Measurements from ENCODE around the gene TENM4.
A peak's percentile ranks its signal among the peaks of the same experiment; 100 is the strongest.
"Not testable (repeated sequence)": the region's sequence is repeated elsewhere in the genome, so short reads cannot be mapped to it uniquely, and the experiment has no call there.

Gene TENM4

DNA sequence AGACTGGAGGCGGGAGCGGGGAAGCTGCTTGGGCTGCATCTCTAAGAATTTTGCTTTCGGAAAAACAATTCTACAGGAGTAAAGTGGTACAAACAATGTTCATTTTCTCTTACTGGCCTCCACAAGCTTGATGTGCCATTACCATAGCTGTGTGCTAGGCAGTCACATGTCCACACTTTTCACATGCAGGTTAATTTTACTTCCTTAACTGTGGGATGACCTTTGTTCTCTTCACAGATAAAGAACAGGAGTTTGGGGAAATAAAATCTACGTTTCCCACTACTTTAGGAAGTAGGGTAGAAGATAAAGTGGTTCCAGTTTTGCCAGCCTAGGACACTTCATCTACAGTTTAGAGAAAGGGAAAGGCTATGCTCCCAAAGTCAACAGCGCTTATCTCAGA is 539.0 kb downstream of the TENM4 start:
- FAIRE-seq: no peak
- TF ChIP-seq POLR2A (IDR thresholded peaks at IDR 0.05; ENCODE audit: low read depth, low read length): no peak
- DNase-seq (ENCODE audit: insufficient read length, low spot score): no peak

DNA sequence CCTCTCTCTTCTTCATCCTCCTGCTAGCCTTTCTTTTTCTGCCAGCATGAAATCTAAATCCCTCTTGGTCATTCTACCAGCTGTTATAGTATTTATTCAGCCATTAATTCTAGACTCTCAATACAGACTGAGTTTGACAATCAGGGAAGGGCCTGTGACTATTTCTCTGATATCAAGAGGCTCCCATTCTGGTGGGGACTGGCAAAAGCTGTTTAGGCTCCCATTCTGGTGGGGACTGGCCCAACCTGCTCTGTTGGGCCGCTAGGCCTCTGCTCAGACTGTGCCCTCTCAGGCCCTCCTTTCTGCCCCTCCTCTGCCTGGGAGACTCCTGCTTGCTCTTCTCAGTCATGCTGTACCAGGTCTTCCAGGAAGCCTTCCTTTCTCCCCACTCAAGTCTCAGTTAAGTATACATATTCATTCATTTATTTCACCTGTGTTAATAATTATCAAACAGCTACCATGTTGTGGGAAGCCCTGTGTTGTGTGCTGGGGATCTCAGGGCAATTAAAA is 542.5 kb downstream of the TENM4 start:
- no peak for FAIRE-seq

DNA sequence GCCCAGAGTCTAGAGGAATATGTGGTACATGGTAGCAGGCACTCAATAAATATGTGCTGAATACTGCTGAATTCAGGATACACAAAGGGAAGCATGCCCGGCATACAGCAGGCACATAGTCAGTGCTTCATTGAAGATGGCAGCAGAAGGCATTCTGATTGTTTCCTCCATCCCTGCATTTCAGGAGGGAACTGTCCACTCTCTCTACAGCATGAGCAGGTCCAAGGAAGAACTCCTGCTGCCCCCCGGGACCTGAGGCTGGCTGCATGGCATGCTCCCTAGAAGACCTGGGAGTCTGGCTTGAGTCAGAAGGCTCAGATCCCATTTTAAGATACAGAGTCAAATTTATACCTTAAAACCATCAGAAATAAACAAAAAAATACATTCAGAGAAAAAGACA is 546.8 kb downstream of the TENM4 start:
- FAIRE-seq: no peak
- no peak for TF ChIP-seq POLR2A (IDR thresholded peaks at IDR 0.05; ENCODE audit: low read depth, low read length)
- no peak for DNase-seq (ENCODE audit: insufficient read length, low spot score)

More for the DNA sequence above, 542.5 kb downstream of the TENM4 start:
- no peak for TF ChIP-seq POLR2A (IDR thresholded peaks at IDR 0.05; ENCODE audit: low read depth, low read length)
- no peak for DNase-seq (ENCODE audit: insufficient read length, low spot score)

DNA sequence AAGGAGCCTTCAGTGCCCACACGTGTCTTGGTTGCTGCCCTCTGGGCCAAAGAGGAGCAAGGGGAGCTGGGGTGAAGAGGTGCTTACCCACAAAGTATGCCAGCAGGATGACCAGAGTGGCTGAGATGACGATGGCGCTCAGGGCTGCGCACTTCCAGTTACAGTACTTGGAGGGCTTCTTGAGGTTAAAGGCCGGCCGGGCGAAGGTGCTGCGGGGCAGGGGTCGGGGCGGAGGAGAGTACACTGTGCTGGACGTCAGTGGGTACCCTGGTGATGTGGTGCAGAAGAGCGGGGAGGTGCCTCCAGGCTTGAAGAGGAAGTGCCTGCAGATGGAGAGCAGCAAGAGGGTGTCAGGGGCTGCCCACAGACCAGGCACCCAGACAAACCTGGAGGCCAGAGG is 551.1 kb downstream of the TENM4 start:
- TF ChIP-seq POLR2A (IDR thresholded peaks at IDR 0.05; ENCODE audit: low read depth, low read length): no peak
- DNase-seq (ENCODE audit: insufficient read length, low spot score) (no peak), FAIRE-seq (no peak)

DNA sequence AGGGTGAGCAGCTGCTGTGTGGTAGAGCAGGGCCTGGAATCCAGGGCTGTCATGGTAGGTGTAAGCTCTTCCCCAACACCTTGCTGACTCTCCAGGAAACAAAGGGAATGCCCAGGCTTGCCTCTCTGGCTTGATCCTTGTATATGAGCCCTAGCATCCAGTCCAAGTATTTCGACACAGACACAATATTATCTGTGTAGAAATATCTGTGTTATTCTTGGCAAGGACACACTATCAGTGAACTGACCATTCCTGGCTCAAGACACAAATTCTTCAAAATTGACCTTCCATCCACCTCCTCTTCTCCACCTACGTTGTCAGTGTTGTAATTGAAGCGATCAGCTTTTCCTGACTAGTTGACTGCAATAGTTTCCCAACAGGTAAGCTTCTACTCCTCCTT is 554.2 kb downstream of the TENM4 start:
- no peak for FAIRE-seq
- no peak for DNase-seq (ENCODE audit: insufficient read length, low spot score)
- no peak for TF ChIP-seq POLR2A (IDR thresholded peaks at IDR 0.05; ENCODE audit: low read depth, low read length)

DNA sequence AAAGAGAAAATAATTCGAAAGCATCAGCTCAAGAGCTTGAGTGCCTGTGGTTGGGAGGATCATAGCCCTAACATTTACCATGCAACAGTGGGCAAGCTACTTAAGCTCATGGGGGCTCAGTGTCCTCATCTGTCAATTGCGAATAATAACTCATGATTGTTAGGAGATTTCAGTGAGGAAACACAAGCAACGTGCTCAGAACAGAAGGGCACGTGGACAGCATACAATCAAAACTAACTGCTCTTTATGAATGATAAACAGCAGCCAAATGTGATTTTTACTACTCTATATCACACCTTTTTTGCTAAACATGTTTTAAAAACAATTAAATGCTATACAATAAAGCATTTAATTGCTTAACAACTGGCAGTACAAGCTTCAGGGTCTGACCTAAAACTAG is 556.1 kb downstream of the TENM4 start:
- no peak for TF ChIP-seq POLR2A (IDR thresholded peaks at IDR 0.05; ENCODE audit: low read depth, low read length)
- DNase-seq (ENCODE audit: insufficient read length, low spot score) (no peak), FAIRE-seq (no peak)

DNA sequence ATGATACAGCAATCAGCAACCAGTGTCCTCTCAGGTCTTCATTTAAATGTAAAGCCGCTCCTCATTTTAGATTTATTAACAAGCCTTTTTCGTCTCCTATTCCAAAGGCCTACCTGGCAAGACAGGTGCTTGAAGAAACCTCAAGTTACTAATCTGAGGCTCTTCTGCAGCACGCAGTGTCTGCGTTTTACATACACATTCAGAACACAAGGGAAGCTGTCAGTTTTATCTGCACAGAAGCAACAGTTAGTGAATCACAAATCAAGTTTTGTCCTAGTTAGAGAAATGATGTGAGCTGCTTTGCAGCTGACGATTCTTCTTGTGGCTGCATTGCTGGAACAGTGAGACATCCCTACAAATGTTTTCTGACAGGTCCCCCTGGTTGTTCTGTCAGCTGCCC is 557.3 kb downstream of the TENM4 start:
- FAIRE-seq: no peak
- no peak for DNase-seq (ENCODE audit: insufficient read length, low spot score)
- TF ChIP-seq POLR2A (IDR thresholded peaks at IDR 0.05; ENCODE audit: low read depth, low read length): no peak

DNA sequence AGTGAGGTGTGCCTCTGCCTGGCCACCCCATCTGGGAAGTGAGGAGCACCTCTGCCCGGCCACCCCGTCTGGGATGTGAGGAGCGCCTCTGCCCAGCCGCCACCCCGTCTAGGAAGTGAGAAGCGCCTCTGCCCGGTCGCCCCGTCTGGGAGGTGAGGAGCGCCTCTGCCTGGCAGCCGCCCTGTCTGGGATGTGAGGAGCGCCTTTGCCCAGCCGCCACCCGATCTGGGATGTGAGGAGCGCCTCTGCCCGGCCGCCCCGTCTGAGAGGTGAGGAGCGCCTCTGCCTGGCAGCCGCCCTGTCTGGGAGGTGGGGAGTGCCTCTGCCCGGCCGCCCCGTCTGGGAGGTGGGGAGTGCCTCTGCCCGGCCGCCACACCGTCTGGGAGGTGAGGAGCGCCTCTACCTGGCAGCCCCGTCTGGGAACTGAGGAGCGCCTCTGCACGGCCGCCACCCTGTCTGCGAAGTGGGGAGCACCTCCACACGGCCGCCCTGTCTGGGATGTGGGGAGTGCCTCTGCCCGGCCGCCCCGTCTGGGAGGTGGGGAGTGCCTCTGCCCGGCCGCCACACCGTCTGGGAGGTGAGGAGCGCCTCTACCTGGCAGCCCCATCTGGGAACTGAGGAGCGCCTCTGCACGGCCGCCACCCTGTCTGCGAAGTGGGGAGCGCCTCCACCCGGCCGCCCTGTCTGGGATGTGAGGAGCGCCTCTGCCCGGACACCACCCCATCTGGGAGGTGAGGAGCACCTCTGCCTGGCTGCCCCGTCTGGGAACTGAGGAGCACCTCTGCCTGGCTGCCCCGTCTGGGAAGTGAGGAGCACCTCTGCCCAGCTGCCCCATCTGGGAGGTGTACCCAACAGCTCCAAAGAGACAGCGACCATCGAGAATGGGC is 561.5 kb downstream of the TENM4 start:
- FAIRE-seq; DNase-seq (ENCODE audit: insufficient read length, low spot score): not testable (repeated sequence)

DNA sequence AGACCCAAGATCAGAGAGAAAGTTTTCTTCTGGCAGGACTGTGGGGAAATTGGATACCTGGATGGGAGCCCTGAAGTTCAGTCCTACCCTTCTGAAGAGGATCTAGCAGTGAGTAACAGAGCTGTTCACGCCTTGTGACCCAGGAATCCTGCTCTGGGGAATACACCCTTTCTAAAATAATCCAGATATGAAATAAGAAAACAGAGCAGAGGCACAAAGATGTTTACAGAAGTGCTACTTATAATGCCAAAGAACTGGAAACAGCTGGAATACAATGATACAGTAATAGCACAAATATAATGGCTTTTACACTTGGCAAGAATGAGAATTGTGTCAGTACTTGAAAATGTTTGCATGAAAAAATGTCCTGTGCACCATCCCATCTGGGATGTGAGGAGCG is 562.2 kb downstream of the TENM4 start:
- no peak for TF ChIP-seq POLR2A (IDR thresholded peaks at IDR 0.05; ENCODE audit: low read depth, low read length)
- FAIRE-seq (no peak), DNase-seq (ENCODE audit: insufficient read length, low spot score) (no peak)

DNA sequence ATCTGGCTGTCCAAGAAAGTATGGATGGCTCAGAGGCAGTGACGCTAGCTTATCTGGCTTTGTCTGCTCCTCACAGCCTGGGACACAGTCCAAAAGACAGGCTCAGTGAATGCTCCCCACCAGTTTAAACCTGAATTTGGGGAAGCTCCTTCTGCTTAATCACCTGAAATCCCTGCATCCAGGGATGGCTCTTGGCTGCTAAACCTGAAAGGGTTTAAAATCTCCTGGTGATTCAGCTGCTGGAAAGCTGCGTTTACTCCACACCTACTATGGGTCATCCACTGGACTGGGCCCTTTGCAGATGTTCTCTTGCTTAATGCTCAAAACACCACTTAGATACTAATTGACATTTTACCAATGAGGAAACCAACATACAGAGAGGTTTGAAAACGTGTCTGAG is 564.2 kb downstream of the TENM4 start:
- no peak for TF ChIP-seq POLR2A (IDR thresholded peaks at IDR 0.05; ENCODE audit: low read depth, low read length)
- no peak for FAIRE-seq

DNA sequence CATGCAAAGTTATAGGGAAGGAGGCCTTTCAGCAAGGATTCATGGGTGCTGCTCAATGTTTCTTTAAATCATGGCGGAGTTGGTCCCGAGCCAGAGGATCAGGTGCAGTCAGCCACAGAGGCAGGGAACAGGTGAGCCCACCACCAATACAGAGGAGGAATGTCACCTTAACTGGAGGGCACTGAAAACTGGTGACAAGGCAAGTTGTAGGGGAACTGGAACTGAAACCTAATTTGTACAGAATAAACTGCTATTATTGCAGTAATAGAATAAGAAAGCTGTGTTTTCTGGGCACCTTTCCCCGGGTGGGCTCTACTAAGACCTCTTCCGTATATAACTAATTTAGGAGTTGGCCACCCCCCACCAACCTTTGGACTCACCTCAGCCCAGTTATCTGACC is 570.2 kb downstream of the TENM4 start:
- no peak for TF ChIP-seq POLR2A (IDR thresholded peaks at IDR 0.05; ENCODE audit: low read depth, low read length)
- FAIRE-seq: no peak

More for the DNA sequence above, 564.2 kb downstream of the TENM4 start:
- DNase-seq (ENCODE audit: insufficient read length, low spot score): no peak

DNA sequence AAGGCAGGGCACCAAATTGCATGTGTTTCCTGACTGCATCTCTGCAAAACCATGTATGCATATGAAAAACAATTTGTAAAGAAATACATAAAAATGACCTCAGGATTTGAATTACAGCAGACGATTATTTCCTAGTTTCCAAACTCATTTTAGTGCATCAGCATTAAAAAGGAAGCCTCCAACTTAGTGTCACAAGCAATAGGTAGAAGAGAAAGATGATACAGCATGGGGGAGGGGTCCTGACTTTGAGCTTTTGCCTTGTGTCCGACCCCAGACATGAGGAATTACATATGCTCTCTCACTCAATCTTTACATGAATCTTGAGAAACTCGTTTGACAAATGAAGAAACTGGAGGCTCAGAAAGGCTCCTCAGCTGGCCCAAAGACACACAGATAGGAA is 571.5 kb downstream of the TENM4 start:
- no peak for FAIRE-seq
- TF ChIP-seq POLR2A (IDR thresholded peaks at IDR 0.05; ENCODE audit: low read depth, low read length): no peak
- no peak for DNase-seq (ENCODE audit: insufficient read length, low spot score)

More for the DNA sequence above, 570.2 kb downstream of the TENM4 start:
- DNase-seq (ENCODE audit: insufficient read length, low spot score): no peak

DNA sequence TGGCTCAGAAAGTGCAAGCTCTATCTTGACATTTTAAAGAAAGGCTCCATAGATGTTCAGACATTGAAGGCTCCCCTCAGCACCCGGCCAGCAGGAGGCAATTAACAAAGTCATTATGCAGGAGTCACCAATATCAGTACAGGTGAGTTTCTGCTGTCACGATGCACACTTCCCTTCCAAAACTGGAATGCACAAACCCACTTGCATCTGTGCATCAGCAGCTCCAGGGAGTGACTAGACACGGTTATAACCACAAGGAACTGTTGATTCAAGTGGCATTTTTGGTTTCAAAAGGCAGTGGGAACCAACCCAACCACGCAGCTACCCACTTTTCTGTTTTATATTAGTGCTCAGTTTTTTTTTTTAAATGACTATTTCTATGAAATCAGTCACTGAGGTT is 572.3 kb downstream of the TENM4 start:
- TF ChIP-seq POLR2A (IDR thresholded peaks at IDR 0.05; ENCODE audit: low read depth, low read length): no peak
- FAIRE-seq (peak; percentile 15), DNase-seq (ENCODE audit: insufficient read length, low spot score) (no peak)

DNA sequence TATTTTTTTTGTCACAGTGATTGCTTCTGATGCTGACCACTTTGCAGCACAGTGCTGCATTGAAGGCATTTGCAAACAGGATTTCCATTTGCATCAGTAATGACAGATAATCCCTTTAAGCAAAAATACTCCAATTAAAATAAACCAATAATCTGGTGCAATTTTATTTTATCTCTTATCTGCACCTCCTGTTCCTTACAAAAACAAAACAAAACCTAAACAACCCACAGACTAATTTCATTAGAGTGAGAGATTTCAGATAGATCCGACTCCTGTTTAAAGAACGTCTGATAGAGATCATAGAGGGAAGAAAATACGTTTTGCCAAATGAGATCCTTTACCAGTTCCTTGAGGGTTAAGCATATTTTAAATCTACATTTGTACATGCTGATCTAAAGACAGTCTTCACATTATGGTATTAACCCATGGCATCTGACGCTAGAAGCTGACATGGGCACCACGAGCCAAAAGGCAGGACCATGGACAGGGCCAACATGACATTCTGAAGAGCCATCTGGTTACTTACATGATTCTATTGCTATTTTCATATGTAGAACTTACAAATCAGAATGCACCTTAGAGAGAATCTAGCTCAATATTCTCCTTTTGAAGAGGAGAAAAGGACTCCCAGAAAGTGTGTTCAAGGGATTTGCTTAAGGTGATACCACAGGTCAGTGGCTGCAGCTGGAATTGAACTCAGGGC is 580.0 kb downstream of the TENM4 start:
- TF ChIP-seq POLR2A (IDR thresholded peaks at IDR 0.05; ENCODE audit: low read depth, low read length): no peak
- FAIRE-seq: no peak
- DNase-seq (ENCODE audit: insufficient read length, low spot score): no peak

DNA sequence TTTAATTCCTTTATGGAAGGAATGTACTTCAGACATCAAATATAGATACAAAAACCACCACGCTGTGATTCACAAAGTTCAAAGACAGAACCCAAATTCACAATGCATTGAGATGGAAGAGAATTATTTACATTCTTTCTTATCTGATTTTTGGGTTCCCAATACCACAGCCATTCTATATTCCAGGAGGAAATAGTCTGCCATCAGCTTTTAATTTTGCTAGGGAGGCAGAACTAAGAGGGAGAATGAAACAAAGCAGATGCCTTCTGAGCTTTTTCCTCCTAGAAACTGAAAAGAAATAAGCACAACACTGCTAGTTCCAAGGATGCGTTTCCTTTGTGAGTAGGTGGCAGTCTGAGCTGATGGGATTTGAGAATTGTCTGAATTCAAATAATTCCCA is 583.1 kb downstream of the TENM4 start:
- DNase-seq (ENCODE audit: insufficient read length, low spot score) (no peak), FAIRE-seq (no peak)
- TF ChIP-seq POLR2A (IDR thresholded peaks at IDR 0.05; ENCODE audit: low read depth, low read length): no peak

Measured in H54 (cell line).